B cell (primary cell): Measurements from ENCODE around the gene THAP11. TPM values are rescaled to one million over a fixed set of nuclear protein-coding genes. Genes with fewer than 3 reads are reported as not detected.

ENCODE experiments used
- ATAC-seq: fragments of 200-7000 bp; cut with Tn5 transposase; one replicate; pipeline ENCODE4 v1.10.0; 2021; ENCODE audit warnings: low read depth, mild to moderate bottlenecking, moderate number of reproducible peaks, moderate library complexity
- CTCF ChIA-PET: fragments of 350-600 bp; sonication (Branson Sonifier 250); formaldehyde crosslinking; loops from one replicate; lab custom pipeline; 2021; ENCODE audit warnings: antibody characterized with exemption, inconsistent platforms; lab: Charles Lee
- POLR2A ChIA-PET: fragments of 350-600 bp; sonication (Branson Sonifier 250); formaldehyde crosslinking; loops from one replicate; lab custom pipeline; 2021; ENCODE audit warnings: antibody characterized with exemption; lab: Charles Lee
- DNase-seq: peaks from one replicate; pipeline ENCODE4 v3.0.0; 2013
- H2AFZ ChIP-seq: 2 replicates; pipeline ENCODE4 v1.6.1; 2012; ENCODE audit warnings: mild to moderate bottlenecking, low read depth, low read length; ENCODE audit not compliant: insufficient read depth, poor library complexity, severe bottlenecking
- H3K27ac ChIP-seq, 2 donors: 1 replicate in 1 of 2; 2 replicates in 1 of 2; pipeline ENCODE4 v1.5.1; 2012 to 2013; ENCODE audit warnings: low read length in 2 of 2, mild to moderate bottlenecking in 2 of 2, moderate library complexity in 1 of 2
- H3K27me3 ChIP-seq, 4 experiments: fragments of 200-600 bp in 1 of 4; sonication (generic) in 1 of 4; replicated peaks in 1 of 4; 1 replicate in 2 of 4; 2 replicates in 2 of 4; pipeline versions ENCODE4 v1.6.1 to v1.7.0; 2013 to 2016; ENCODE audit warnings: low read length in 3 of 4, mild to moderate bottlenecking in 2 of 4, mixed read lengths in 1 of 4, moderate library complexity in 1 of 4; ENCODE audit not compliant: insufficient read depth in 4 of 4, control insufficient read depth in 3 of 4; ENCODE audit errors: control extremely low read depth in 1 of 4
- H3K36me3 ChIP-seq, 2 experiments: replicated peaks in 1 of 2; 1 replicate in 1 of 2; 2 replicates in 1 of 2; pipeline versions ENCODE4 v1.6.1 to v1.7.1; 2013; ENCODE audit warnings: low read length in 1 of 2; ENCODE audit not compliant: insufficient read depth in 2 of 2, control insufficient read depth in 1 of 2; ENCODE audit errors: control extremely low read depth in 1 of 2, extremely low read depth in 1 of 2
- H3K4me1 ChIP-seq, 2 donors: fragments of 200-600 bp in 1 of 2; sonication (generic) in 1 of 2; 1 replicate in 1 of 2; 2 replicates in 1 of 2; pipeline versions ENCODE4 v1.5.1 to v1.6.1; 2013 to 2017; ENCODE audit warnings: low read length in 2 of 2; ENCODE audit not compliant: control insufficient read depth in 2 of 2, insufficient read depth in 2 of 2
- H3K4me2 ChIP-seq: replicated peaks from 2 replicates; pipeline ENCODE3; 2012; ENCODE audit warnings: mild to moderate bottlenecking, low read depth, low read length; ENCODE audit not compliant: poor library complexity, severe bottlenecking
- H3K4me3 ChIP-seq, 5 experiments: fragments of 200-600 bp in 1 of 5; sonication (generic) in 1 of 5; 1 replicate in 3 of 5; 2 replicates in 2 of 5; pipeline versions ENCODE4 v1.5.1 to v1.7.0; 2011 to 2016; ENCODE audit warnings: low read length in 4 of 5, mild to moderate bottlenecking in 4 of 5, low read depth in 2 of 5, control low read depth in 1 of 5, moderate library complexity in 1 of 5; ENCODE audit not compliant: insufficient read depth in 1 of 5; ENCODE audit errors: control extremely low read depth in 1 of 5, extremely low read depth in 1 of 5
- H3K79me2 ChIP-seq: fragments of 200-600 bp; sonication (generic); one replicate; pipeline ENCODE4 v1.6.0; 2016; ENCODE audit warnings: low read length; ENCODE audit not compliant: control insufficient read depth, insufficient read depth
- H3K9ac ChIP-seq: fragments of 200-600 bp; sonication (generic); 2 replicates; pipeline ENCODE4 v1.6.1; 2017; ENCODE audit warnings: mild to moderate bottlenecking, low read length, moderate library complexity
- H3K9me3 ChIP-seq, 3 donors: one replicate each; pipeline versions ENCODE4 v1.6.1 to v1.7.1; 2013; ENCODE audit warnings: low read length in 2 of 3; ENCODE audit not compliant: control insufficient read depth in 2 of 3, insufficient read depth in 1 of 3; ENCODE audit errors: control extremely low read depth in 1 of 3
- H4K20me1 ChIP-seq: 2 replicates; pipeline ENCODE4 v1.6.0; 2012; ENCODE audit warnings: mild to moderate bottlenecking, low read length; ENCODE audit not compliant: insufficient read depth, control insufficient read depth, poor library complexity, severe bottlenecking
- H3K27ac Mint-ChIP-seq: one replicate; pipeline ENCODE4 v1.8.0; 2021; ENCODE audit warnings: mixed read lengths
- H3K27me3 Mint-ChIP-seq: one replicate; pipeline ENCODE4 v1.8.0; 2021; ENCODE audit warnings: mixed read lengths
- H3K4me1 Mint-ChIP-seq: one replicate; pipeline ENCODE4 v1.8.0; 2021; ENCODE audit warnings: mixed read lengths
- H3K4me3 Mint-ChIP-seq: one replicate; pipeline ENCODE4 v1.8.0; 2021; ENCODE audit warnings: mixed read lengths
- H3K9me3 Mint-ChIP-seq: one replicate; pipeline ENCODE4 v1.8.0; 2022; ENCODE audit warnings: mixed read lengths; ENCODE audit not compliant: insufficient read depth
- EZH2 ChIP-seq: IDR thresholded peaks from 2 replicates; pipeline ENCODE4 v1.6.1; 2012; ENCODE audit warnings: borderline replicate concordance, low read depth, mild to moderate bottlenecking, moderate library complexity, low read length; ENCODE audit not compliant: insufficient read depth, poor library complexity, severe bottlenecking
- WGBS: methylation state at CpG from one replicate; pipeline ENCODE4 v1.1.5; 2013; ENCODE audit warnings: missing lambda C conversion rate; ENCODE audit not compliant: insufficient coverage; 5-methylcytosine and 5-hydroxymethylcytosine counted together
- intact Hi-C: fragments of 100-400 bp; cut with micrococcal nuclease; formaldehyde crosslinking; loops from one replicate; pipeline ENCODE4 v1.10.0; 2022
- polyA plus RNA-seq: library from polyadenylated mRNA; depleted of rRNA; stranded (reverse); fragments of >200 nt; gene quantifications from 2 replicates; pipeline ENCODE4 v1.2.3, GENCODE V29; 2012
- total RNA-seq, 2 donors: library from RNA; stranded (reverse); fragments of 120-200 nt in 1 of 2; gene quantifications; 1 replicate in 1 of 2; 2 replicates in 1 of 2; pipeline versions ENCODE4 v1.2.3 to v1.2.4, GENCODE V29; 2013 to 2022
- TF ChIP-seq, protein P1 (sequence below): fragments of 200-600 bp; IDR thresholded peaks from one replicate; pipeline ENCODE4 v1.8.0; 2022; ENCODE audit warnings: antibody characterized with exemption, mild to moderate bottlenecking

The THAP11 gene
- total and polyA plus RNA-seq, 2 donors (not counting 1 experiment from before 2014, with no cell fraction given) = 24.4 to 42.7 TPM

DNA sequence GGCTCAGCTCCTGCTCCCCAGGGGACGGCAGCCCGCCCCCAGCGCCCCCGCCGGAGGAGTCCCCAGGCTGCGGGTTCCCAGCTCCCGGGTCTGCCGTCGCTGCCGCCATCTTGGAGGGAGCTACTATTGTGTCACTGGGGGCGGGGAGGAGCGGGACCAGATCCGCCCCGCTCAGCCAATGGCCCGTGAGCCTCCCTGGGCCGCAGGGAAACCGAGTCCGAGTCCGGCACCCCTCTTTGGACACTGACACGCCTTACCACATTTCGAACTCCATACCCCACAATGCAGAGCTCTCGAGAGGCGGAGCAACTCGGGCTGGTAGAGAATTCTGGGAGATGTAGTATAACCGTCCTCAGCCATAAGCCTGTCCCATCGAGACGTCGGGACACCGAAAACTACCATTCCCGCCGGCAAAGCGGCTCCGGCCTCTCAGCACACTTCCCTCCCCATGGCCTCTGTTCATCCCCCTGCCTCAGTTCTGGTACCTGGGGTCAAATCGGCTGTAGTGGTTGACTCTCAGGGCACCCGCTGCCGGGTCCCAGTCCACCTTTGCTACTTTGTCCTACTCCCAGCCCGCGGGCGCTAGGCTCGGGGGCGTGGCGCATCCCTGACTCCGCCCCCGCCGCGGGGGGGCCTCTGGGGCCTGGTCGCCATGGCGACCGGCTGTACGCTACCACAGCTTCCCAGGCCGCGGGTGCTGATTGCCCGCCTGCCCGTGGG is 35.5 kb upstream of the THAP11 start, which contains the start of the genes RANBP10 and TSNAXIP1:
Gene RANBP10, minus strand, starts transcription at position 133 of the 720 bp plus-strand sequence. Its CDS starts 24 bp downstream, at position 109.
Gene TSNAXIP1, plus strand, starts transcription at position 462 of the 720 bp plus-strand sequence. CDS start 261 bp downstream, outside the sequence.
- no peaks in the 10 kb centered on the region for H3K27me3 ChIP-seq
- H3K9ac ChIP-seq = peak within 1 kb of the TSS; percentile 86
- no peaks in the 10 kb centered on the region for H3K9me3 Mint-ChIP-seq
- ChIA-PET POLR2A (interaction anchor here (0.5 to 1.5 kb wide), 11 partner anchors 10 to 588 kb away, joined by 3 to 11 read pairs (median 5); partner anchors contain the start of gene NUTF2), CTCF (interaction anchor here (0.8 to 2.7 kb wide), 11 partner anchors 9 to 279 kb away, joined by 3 to 48 read pairs (median 4); partner anchors contain the start of gene GFOD2)
- peak within 1 kb of the TSS; percentile 89 to 99 (median 92) for H3K4me3 ChIP-seq
- H3K4me1 Mint-ChIP-seq = peaks cover 45% of the 10 kb centered on the region
- WGBS = 0% methylated on average over 44 of the region's 54 CpGs
- H3K4me1 ChIP-seq = peaks cover 40 to 51% of the 10 kb centered on the region in 2 donors
- no peaks in the 10 kb centered on the region for H3K27me3 Mint-ChIP-seq
- peak; percentile 98 for DNase-seq
- peak within 1 kb of the TSS; percentile 92 for H3K4me2 ChIP-seq
- ATAC-seq = peak; percentile 89
- peaks cover 8% of the 10 kb centered on the region for H4K20me1 ChIP-seq
- intact Hi-C loops = loop anchor here (1.0 to 10.0 kb wide), 13 partner anchors 10 to 430 kb away; partner anchors contain the start of genes AGRP, ATP6V0D1, C16orf86 and CTCF
- H3K27ac Mint-ChIP-seq = peak within 1 kb of the TSS; percentile 94
- H3K4me3 Mint-ChIP-seq = peak within 1 kb of the TSS; percentile 97
- no peak for TF ChIP-seq EZH2
- TF ChIP-seq, protein P1, sequence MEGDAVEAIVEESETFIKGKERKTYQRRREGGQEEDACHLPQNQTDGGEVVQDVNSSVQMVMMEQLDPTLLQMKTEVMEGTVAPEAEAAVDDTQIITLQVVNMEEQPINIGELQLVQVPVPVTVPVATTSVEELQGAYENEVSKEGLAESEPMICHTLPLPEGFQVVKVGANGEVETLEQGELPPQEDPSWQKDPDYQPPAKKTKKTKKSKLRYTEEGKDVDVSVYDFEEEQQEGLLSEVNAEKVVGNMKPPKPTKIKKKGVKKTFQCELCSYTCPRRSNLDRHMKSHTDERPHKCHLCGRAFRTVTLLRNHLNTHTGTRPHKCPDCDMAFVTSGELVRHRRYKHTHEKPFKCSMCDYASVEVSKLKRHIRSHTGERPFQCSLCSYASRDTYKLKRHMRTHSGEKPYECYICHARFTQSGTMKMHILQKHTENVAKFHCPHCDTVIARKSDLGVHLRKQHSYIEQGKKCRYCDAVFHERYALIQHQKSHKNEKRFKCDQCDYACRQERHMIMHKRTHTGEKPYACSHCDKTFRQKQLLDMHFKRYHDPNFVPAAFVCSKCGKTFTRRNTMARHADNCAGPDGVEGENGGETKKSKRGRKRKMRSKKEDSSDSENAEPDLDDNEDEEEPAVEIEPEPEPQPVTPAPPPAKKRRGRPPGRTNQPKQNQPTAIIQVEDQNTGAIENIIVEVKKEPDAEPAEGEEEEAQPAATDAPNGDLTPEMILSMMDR = no peak
- H3K9me3 ChIP-seq = peaks cover 0 to 2% (median 0%) of the 10 kb centered on the region in 3 donors
- H3K36me3 ChIP-seq = peaks cover 2 to 5% of the 10 kb centered on the region in 2 experiments
- H3K79me2 ChIP-seq = peaks cover 52% of the 10 kb centered on the region
- H3K27ac ChIP-seq = peak within 1 kb of the TSS; percentile 78 to 80
- H2AFZ ChIP-seq = peak within 1 kb of the TSS; percentile 90
